ENCODE data around the gene TAS2R39. TPM values are rescaled to one million over a fixed set of nuclear protein-coding genes. Genes with fewer than 3 reads are reported as not detected.

TAS2R39 gene
- total RNA-seq: not detected in 2 replicates

GRCh38 chr7:143183024-143183423 is at the start of gene TAS2R39:
Gene TAS2R39, plus strand, starts transcription at chr7:143183419. Its CDS starts 0 bp downstream, at chr7:143183419.

DNA sequence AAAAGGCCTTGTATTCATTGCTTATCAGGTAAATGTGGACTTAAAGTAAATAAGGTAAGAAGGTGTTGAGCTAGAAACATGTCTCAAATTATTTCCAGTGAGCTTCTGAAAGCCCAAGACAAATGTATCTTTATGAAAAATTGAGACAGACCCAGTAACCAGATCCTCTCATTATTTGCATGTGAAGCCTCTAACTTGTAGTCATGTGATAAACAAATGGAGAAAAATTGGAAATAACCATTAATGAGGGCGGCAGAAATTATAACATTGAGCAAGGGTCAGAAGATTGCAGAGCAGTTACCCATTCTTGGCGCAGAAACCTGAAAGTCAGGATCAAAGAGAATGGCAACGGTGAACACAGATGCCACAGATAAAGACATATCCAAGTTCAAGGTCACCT is 38.5 kb downstream of the TAS2R39 start, which contains the start of gene TAS2R40:
Gene TAS2R40 (plus strand): TSS at position 301 of the 400 bp plus-strand sequence. CDS start 42 bp downstream, at position 343.

Other genes starting within 250 kb of the TAS2R39 start
- not detected in 2 replicates for gene TRPV5, start 249.7 kb upstream of the TAS2R39 start, total RNA-seq
- gene LLCFC1, start 243.9 kb upstream of the TAS2R39 start, total RNA-seq: not detected in 2 replicates
- 0.14 TPM in 1 of 2 replicates, not detected in the other for gene KEL, start 221.1 kb upstream of the TAS2R39 start, total RNA-seq
- gene OR9A2, start 156.3 kb upstream of the TAS2R39 start, total RNA-seq: not detected in 2 replicates
- gene OR6V1, start 131.1 kb upstream of the TAS2R39 start, total RNA-seq: not detected in 2 replicates
- gene PIP, start 51.3 kb upstream of the TAS2R39 start, total RNA-seq: not detected in 2 replicates
- not detected in 2 replicates for gene TAS2R40, start 38.6 kb downstream of the TAS2R39 start, total RNA-seq
- 82.7 and 96.0 TPM in 2 replicates for gene GSTK1, start 80.0 kb downstream of the TAS2R39 start, total RNA-seq
- gene TMEM139, start 101.5 kb downstream of the TAS2R39 start, total RNA-seq: 3.2 and 8.7 TPM in 2 replicates
- gene CASP2, start 104.9 kb downstream of the TAS2R39 start, total RNA-seq: 14.4 TPM in 2 replicates
- 0.21 TPM in 1 of 2 replicates, not detected in the other for gene CLCN1, start 132.7 kb downstream of the TAS2R39 start, total RNA-seq
- gene FAM131B, start 179.3 kb downstream of the TAS2R39 start, total RNA-seq: 0.35 and 0.56 TPM in 2 replicates
- 80.0 and 105 TPM in 2 replicates for gene ZYX, start 197.9 kb downstream of the TAS2R39 start, total RNA-seq
- 74.0 and 87.5 TPM in 2 replicates for gene EPHA1, start 225.4 kb downstream of the TAS2R39 start, total RNA-seq